HG03060 (cell line): ENCODE results near the gene ARL13B.
"Not testable (repeated sequence)": the region's sequence is repeated elsewhere in the genome, so short reads cannot be mapped to it uniquely, and the experiment has no call there.

Experiments
- ATAC-seq: cut with Tn5 transposase; IDR thresholded peaks from one replicate; pipeline ENCODE4 v1.9.1; 2021; ENCODE audit warnings: low read depth, moderate number of reproducible peaks; ENCODE audit not compliant: unreplicated experiment

ARL13B gene

DNA sequence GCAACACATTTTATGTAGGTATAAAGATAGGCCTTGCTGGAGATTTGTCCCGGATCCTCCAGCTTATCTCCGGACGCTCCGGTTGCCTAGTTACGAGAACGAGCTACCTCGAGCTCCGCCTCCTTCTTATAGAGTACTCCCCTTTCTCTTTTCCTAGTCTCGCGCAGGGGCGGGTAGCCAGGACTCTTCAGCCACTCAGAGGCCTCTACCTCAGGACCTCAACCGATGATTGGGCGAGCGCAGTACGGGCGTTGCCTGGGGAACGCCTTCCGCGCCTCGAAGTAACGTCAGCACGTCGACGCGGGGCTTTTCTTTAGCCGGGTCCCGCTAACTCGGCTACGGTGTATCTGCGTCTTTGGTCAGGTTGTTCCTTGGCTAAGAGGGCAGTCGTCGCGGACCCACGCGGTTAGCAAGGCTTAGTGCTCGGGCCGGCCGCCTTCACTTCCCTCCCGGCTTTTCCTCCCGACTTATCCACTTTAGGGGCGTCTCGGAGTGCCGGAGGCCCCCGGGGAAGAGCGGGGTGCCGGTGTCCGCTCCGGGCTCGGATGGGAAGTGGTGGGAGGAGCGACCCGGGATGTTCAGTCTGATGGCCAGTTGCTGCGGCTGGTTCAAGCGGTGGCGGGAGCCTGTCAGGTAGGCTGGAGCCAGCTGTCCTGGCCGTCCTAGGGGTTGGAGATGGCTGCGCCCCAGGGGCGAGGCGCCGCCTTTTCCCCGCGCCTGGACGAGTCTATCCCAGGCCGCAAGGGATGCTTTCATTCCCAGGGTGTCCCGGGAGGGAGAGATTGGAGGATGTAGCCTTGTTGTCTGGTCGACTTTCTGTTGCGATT, at the start of gene ARL13B:
Gene ARL13B, plus strand, starts transcription at position 306 of the 827 bp plus-strand sequence. Its CDS starts 269 bp downstream, at position 575.
- peak; percentile 100 for ATAC-seq

DNA sequence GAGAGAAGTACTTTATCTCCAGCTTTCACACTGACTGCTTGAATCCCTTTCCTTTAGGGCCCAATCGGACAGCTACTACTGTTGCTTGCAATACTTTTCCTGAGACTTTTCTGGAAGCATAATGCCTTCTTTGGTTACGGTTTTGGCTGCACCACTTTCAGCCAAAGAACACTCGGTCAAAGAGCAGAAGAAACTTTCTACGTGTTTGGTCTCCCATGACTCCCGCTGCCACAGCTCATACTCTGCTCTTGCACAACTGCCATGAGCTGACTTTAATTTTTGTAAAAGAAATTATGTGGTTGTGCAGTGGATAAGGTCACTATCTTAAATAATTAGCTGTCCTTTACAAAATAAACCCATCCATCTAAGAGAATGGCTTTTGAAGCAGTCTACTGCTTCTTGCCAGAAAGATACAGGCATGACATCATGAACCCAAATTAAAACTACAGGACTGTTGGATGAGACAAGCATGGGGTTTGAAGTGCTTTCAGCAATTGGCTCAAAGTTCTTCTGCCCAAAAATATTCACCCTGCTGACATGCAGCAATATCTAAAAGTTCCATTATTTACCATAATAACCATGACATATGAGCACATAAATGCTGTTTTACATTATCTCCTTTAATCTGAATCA, 48.2 kb upstream of the ARL13B start:
- ATAC-seq: no peak

DNA sequence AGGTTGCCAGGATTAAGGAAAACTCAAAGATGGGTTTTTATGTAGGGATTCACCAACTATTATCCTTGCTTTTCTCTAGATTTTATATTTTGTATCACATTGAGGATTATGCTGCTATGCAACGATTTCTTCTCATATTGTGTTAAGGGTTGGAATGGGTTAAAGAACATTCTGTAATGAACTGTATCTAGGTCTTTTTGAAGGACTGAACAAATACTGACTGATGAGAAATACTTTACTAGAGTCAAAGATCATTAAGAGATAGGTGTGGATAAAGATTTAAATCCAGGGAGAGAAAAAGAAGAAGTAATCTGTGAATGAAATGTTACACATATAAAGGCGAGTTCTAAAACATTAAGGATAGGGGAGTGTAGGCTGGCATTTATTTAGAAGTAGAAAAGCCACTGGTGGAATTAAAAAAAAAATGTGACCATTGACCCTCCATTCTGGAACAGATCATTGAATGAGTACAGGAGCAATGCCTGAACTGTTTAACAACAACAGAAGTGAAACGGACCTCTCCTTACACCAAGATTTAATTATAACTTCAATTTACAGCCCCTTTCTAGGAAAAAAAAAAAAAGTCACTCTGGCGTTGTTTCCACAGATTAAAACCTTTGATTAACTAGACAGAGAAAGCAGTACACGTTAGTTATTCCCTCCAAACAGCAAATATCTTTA, 45.4 kb upstream of the ARL13B start:
- no peak for ATAC-seq

DNA sequence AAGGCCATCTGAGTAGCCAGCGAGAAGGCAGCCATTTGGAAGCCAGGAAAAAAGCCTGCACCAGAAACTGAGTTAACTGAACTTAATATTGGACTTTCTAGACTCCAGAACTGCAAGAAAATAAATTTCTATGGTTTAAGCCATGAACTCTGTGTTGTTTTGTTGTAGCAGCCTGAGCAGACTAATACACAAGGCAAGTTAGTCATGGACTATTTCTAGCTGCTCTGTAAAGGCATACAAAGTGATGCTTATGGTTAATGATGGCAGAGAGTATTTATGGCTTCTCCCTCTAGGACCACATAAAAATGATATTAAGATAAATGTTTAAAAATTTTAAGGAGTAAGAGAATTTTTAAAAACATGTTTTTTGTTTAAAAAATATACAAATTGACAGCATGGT, 43.4 kb upstream of the ARL13B start:
- no peak for ATAC-seq

DNA sequence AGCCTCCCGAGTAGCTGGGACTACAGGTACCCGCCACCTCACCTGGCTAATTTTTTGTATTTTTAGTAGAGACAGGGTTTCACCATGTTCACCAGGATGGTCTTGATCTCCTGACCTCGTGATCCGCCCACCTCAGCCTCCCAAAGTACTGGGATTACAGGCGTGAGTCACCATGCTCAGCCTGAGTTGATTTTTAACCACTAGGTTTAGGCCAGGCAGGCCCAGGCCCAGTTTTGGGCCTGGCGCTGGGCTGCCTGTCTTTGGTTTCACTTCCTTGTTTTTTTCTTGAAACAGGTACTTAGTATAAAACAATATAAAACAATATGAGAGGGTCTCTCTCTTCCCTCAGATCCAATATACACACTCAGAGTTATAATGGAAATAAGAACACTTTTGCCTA, 42.5 kb upstream of the ARL13B start:
- not testable (repeated sequence) for ATAC-seq

DNA sequence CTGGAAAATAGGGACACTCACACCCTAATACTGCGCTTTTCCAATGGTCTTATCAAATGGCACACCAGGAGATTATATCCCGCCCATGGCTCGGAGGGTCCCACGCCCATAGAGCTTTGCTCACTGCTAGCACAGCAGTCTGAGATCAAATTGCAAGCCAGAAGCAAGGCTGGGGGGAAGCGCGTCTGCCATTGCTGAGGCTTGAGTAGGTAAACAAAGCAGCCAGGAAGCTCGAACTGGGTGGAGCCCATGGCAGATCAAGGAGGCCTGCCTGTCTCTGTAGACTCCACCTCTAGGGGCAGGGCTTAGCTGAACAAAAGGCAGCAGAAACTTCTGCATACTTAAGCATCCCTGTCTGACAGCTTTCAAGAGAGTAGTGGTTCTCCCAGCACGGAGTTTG, 30.0 kb upstream of the ARL13B start:
- not testable (repeated sequence) for ATAC-seq

DNA sequence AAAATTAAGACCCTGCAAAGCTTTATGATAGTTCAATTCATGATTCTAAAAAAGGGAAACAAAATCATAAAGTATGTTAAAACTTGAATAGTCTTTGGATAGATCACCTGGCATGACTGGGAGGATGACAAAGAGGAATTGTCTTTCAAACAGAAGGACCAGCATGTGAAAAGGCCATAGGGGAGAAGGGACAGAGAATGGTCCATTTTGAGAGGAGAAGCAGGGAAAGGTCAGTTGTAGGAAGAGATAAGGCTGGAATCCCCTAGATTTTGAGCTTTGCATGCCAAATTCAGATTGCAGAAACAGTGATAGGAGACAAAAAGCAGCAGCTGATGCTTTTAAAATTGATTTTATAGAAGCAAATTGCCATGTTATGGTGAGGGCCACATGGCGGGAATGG, 18.9 kb upstream of the ARL13B start:
- ATAC-seq: no peak

DNA sequence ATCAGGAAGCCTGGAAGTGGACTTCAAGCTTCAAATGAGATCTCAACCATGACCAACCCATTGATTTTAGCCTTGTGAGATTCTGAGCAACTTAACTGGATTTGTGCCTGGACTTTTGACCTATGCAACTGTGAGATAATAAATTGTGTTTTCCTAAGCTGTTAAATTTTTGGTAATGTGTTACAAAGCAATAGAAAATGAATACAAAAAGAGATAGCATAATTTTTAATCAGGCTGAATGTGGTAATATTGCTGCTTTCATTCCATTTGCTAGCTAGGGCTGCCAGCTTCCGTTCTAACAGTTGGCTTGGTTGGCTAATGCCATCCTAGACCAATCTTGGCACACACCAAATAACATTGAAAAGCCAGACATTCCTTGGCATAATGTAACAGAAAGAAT, 18.5 kb upstream of the ARL13B start:
- no peak for ATAC-seq

DNA sequence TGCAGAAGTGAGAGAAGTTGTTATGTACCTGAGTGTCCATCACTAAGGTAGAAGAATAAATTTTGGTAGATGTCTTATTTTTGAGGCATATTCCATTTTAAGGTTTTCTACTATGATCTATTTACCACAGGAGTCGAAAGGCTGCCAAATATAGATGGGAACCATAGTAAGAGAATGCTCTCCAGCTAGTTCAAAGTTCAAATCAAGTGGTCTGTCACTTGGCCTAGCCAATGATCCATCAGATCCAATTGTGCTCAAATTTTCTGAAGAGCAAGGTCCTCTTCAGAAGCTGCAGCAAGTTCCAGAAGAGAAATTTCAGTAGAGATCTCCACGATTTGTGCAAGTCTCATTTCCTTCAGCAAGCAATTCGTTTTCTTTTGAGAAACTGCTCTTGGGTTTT, 17.2 kb upstream of the ARL13B start:
- no peak for ATAC-seq

DNA sequence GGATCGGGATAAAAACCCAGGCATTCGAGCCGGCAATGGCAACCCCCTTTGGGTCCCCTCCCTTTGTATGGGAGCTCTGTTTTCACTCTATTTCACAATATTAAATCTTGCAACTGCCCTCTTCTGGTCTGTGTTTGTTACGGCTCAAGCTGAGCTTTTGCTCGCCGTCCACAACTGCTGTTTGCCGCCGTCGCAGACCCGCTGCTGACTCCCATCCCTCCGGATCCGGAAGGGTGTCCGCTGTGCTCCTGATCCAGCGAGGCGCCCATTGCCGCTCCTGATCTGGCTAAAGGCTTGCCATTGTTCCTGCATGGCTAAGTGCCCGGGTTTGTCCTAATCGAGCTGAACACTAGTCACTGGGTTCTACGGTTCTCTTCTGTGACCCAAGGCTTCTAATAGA, 14.8 kb upstream of the ARL13B start:
- ATAC-seq: not testable (repeated sequence)

DNA sequence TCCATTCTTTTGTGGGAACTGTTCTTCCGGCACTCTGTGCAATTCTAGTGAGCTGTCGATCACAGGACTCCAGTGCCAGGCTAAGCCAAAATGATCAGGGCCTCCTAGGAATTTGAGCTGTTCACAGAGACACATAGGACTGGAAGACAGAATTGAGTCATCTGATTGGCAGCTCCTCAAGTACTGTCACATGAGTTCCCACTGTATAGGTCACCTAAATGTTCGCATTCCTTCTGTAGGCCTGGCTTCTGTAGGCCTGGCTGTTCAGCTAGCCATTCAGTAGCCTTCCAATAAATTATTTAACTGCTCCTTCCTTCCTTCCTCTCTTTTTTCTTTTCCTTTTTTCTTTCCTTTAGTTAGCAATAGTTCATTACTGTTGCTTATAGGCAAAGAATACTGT, 10.5 kb upstream of the ARL13B start:
- no peak for ATAC-seq

DNA sequence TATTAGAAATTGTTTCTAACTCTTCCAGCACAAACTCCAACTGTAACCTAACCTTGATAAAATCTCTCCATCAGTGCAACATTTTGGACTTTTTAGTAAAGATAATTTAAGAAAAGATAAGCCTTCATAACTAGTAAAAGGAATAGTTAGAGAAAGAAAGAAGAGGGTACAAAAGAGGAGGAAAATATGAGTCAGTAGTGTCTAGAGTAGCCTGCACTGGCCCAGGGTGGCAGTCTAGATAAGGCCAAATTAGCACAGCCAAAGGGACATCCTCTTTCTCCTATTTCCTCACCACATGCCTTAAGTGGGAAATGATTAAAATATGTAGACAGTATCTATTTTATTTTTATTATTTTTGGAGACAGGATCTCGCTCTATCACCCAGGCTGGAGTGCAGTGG, 10.0 kb upstream of the ARL13B start:
- ATAC-seq: no peak

DNA sequence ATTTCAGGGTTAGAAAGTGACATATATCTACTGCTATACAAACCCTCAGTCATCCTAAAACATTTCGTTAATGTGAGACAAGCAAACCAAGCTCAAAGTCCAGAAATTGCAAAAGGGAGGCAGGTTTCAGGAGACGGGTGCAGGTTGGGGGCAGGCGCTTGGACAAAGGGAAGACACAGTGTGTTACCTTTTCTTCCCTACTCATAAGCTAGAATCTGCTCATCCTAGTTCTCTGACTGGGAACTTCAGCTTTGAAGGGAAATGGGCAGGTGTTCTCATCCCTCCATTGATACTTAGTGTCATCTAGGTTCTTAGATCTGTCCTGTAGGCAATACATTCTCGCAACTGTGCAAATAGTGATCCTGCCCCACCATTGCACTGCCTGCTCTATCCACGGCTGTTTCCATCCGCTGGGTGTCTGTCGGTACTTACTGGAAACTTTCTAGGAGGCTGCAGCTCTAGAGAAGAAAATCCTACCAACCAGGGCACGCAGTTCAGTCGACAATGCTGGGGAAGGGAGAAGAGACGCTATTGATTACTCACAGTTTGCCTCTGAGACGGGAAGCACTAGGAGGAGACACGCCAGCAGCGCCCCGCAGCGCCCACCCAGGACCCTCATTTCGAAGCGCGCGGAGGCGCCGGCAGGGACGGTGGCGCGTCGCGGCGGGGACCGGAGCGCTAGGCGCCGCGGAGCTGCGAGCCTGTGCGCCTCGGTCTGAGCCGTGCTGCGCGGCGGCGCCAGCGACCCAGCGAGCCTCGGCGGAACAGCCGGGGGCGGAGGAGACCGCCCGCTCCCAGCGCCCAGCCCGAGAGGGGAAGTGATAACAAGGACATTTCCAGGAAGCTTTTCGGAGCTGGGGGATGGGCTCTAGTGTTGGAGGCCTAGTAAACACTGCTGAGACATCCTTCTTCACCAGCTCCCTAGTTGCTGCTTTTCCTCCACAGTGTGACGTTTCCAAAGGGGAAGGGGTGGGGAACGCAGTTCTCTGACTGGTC, 6.5 kb upstream of the ARL13B start, which contains the start of gene PROS1:
Gene PROS1, minus strand, starts transcription at position 766 of the 996 bp plus-strand sequence. Its CDS starts 147 bp downstream, at position 619.
- ATAC-seq: peak; percentile 27

DNA sequence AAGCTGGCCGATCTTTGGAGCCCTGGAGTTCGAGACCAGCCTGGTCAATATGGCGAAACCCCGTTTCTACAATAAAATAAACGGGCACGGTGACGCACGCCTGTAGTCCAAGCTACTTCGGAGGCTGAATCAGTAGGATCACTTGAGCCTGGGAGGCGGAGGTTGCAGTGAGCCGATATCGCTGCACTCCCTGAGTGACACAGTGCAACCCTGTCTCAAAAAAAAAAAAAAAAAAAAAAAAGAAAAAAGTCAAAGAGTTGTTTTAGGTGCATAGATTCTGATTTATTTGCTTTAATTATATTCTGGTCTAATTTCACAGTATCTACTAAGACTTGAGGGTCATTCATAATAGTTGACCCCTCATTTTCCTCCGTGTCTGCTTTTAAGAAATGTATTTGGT, 1.7 kb downstream of the ARL13B start:
- no peak for ATAC-seq

DNA sequence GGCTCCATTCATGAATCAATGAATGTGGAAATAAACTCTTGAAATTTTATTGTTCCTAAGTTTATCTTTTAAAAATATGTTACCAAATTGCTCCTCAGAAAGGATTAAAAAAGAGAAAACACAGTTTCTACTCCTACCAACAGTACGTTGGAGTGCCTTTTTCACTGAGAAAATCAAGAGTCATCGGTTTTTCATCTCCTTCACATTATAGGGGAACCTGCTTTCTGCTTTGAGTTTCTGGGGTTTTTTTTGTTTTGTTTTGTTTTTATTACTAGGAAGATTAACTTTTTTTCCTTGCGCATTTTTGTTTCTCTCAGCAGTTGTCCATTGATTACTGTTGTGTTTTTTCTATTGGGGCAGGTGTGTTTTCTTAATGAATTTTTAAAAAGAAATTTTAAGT, 3.5 kb downstream of the ARL13B start:
- ATAC-seq: no peak

DNA sequence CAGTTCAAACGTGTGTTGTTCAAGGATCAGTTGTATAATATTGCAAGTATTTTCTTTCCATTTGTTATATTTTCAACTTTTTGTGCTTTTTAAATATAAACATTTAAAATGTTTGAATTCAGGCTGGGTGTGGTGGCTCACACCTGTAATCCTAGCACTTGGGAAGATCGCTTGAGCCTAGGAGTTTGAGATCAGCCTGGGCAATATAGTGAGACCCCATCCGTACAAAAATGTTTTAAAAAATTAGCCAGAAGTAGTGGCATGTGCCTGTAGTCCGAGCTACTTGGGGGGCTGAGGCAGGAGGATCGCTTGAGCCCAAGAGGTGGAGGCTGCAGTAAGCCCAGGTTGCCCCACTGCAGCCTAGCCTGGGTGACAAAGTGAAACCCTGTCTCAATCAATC, 4.7 kb downstream of the ARL13B start:
- no peak for ATAC-seq

DNA sequence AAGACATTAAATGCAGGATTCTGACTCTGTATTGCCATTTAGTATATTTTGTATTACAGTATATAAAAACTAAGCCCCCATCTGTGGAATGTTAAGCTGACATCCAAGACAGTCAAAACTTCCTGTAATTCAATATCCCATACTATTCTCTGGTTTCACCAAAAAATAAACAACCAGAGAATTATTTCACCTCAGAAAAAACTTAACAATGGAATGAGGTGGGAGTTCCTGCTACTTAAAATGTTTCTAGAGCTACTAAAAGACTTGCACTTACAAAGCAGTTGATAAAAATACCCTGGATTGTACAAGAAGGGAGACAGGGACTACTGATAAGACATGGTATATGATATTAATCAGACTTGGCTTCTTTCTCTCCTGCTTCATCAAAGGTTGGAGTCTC, 8.3 kb downstream of the ARL13B start:
- no peak for ATAC-seq

DNA sequence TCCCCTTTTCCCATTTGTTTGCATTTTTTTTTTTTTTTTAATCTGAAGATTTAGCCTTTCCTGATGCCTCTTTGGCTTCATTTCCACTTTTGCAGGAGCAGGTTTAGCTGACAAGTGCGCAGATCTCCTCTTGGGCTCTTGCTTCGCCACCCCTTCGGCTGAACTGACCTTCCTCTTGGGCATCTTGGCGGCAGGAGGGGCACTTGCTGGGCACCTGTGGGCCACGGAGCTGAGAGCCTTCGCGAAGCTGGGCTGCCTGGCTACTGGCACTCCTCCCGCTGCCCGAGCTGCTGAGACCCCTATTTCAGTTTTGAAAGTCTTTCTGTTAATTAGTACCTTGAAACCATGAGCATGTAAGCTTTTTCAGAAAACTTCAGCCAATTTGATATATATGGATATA, 8.8 kb downstream of the ARL13B start:
- no peak for ATAC-seq

DNA sequence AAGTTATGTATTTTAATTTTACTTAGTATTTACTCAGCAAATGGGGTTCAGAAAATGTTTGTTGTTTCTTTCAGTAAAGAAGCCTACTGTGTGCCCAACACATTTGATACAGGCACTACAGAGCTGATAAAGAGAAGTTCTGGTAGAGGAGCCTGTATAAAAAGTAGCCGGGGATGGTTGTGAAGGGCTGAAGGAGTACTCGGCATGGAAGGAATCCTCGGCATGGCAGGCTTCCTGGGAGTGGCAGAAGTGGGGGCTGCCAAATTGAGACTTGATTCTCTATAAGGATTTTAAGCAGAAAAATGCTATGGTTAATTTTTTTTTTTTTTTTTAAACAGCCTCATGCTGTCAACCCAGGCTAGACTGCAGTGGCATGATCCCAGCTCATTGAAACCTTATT, 9.3 kb downstream of the ARL13B start:
- ATAC-seq: no peak

DNA sequence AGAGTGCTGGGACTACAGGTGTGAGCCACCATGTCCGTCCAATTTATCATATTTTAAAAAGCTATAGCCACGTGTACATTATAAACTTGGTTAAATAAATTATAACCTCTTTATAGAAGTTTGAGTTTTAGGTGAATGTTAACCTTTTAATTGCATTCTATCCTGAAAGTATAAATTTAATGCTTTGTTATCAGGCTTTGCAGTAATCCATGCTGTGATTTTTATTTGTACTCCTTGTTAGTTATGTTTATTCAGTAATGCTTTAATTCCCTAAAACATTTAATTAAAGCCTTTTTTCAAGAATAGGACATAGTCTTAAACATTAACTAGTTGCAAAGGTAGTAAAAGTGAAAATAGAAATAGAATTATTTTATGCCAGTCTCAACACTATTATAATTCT, 11.7 kb downstream of the ARL13B start:
- ATAC-seq: no peak
